ENCODE results near the gene NFIB.

The NFIB gene

GRCh38 chr9:14054096-14054495, 259.8 kb downstream of the NFIB start:
- in situ Hi-C loops (cut with MboI; ENCODE audit: low sequenced_read_pairs), result no loop called here

DNA sequence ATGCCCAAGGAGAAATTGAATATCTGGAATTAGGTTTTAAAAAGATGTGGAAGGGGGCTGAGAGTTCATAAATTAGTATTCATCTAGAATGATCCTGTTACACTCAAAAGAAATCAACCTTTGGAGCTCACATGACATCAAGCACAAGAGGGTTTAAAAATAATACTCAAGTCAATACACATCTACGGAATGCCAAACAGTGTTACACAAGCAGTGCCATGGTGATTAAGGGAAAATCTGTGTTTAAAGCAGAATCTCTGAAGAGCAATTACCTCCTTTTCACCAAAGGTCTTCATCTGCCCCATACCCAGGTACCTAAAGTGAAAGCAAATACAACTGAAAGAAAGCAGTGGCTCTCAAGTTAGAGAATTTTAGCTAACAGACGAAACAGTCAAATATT, 261.6 kb downstream of the NFIB start:
- in situ Hi-C loops (cut with MboI; ENCODE audit: low sequenced_read_pairs), result no loop called here

- in situ Hi-C loops (cut with MboI; ENCODE audit: low sequenced_read_pairs), result no loop called here
Measured at GRCh38 chr9:14051419-14051818, 262.5 kb downstream of the NFIB start.

DNA sequence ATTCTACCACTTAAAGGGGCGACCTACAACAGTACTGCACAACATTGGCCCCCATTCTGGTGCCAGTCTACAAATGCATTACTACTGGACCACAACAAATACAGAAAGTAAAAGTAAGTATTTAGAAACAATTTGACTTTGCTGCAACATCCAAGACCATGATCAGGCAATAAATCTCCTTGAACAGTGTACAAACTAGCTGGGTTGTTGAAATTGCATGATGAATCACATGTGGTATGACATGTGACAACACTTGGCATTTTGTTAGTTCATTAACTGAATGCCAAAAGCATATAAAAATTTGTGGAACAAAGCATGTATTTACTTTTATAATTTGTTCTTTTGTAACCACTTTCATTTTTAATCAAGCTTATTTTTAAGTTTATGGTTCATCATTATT, 270.5 kb downstream of the NFIB start:
- in situ Hi-C loops (cut with MboI; ENCODE audit: low sequenced_read_pairs), result no loop called here

GRCh38 chr9:14037331-14037730, 276.6 kb downstream of the NFIB start:
- in situ Hi-C loops (cut with MboI; ENCODE audit: low sequenced_read_pairs), result no loop called here

- in situ Hi-C loops (cut with MboI; ENCODE audit: low sequenced_read_pairs), result no loop called here
Measured at GRCh38 chr9:14033067-14033466, 280.9 kb downstream of the NFIB start.

Data from HL-60/S4 (cell line).